MV-4-11 (cell line): ENCODE results near the gene TMEM242.
A peak's percentile ranks its signal among the peaks of the same experiment; 100 is the strongest.

Experiments used
- DNase-seq: peaks from one replicate; lab custom pipeline; 2025; lab: John Stamatoyannopoulos, UW

TMEM242 gene

DNA sequence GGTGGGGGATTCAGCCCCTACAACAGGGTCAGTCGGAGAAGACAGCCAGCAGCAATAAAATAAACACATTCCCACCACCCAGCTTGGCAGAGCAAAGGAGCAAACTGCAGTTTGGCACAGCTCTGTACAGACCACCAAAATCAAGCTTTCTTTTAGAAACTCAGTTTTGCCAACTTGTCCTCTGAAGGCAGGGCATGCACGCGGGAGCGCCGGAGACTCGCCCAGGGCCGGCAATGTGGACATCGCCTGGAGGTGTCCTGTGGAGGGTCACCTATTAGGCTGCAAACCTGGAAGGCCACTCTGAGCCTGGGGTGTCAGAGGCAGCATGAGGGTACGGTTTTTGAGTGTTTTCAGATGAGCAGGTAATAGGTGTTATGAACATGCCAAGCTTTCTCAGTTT, 34.7 kb downstream of the TMEM242 start:
- no peak for DNase-seq

DNA sequence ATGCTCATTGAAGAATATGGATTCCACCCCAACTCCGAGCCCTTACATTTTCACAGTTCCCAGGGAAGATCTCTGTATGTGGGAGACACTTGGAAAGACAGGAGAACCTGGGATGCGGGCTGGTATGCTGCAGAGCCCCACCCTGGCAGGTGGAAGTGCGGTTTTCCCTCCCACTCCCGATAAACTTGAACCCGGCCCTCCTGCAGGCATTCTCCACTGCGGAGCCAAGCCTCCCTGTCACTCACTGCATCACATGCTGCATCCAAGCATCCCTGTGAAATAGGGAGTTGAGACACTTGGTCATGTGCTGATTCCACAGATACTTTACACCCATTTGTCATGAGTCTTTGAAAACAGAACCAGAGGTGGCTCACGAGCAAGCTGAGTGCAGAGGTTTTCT, 35.4 kb downstream of the TMEM242 start:
- DNase-seq = no peak

DNA sequence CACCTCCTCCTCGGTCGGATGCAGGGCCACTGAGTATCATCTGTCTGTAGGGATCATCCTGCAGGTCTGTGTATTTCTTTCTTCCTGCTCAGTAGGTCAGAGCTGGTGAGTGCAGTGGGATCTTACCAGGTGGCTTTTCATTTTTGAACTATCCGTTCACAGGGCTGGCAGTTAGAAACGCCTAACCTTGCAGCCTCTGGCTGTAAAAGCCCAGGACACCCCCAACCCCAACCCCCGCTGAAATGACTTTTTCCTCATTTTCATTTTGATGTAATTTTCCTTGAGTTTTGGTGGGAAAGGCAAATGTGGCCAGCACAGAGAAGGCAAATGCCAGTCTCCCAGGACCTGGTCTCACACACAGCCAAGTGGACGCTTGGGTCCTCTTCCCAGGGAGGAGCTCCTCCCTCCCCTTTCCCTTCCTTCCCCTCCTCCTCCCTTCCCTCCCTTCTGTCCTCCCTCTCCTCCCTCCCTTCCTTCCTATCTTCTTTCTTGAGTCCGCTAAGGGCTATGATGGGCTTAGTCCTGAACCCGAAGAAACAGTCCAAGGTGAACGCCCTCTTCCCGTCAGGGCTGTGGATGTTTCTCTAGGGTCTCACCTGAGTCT, 36.0 kb downstream of the TMEM242 start:
- DNase-seq = no peak

DNA sequence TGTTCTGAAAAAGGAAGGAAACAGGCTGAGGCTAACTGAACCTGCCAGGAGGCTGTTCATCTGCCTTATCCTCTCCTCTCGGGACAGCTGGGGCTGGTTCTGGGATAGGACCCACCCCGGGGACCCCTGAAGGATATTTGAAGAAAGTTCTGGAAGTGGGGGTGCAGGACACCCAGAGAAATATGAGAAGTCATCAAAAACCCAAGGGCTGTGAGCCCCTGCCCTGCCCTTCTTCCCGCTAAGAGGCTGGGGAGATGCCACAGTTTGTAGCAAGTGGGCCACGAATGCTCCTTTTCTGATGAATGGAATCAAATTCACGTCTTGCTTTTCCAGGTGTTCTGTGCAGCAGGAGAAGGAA, 37.9 kb downstream of the TMEM242 start:
- no peak for DNase-seq

DNA sequence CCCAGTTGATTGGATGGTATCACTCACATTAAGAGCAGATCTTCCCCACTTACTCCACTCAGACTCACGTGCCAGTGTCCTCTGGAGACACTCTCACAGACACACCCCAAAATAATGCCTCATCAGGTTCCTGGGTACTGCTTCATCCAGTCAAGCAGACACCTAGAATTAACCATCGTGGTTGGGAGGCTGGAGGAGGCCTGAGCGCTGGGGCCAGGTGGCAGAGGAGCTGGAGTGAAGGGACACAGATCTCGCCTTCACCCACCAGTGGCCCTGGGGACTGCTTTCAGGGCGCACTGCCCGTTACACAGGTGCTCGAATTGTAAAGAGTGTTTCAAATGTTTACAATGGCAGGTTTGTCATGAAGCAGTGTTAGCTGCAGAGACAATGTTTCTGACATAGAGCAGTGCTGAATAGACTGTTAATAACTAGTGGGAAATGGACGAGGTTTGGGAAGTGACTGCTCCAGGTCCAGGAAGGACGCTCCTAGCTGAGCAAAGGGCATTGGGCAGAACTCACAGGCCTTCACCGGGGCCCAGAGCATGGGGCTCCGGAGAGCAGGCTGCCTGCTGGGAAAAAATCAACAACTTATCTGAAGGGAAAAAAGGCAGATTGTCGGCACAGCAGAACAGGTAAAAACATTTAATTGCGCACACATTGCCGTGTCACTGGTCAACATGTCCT, 38.4 kb downstream of the TMEM242 start:
- DNase-seq = no peak

DNA sequence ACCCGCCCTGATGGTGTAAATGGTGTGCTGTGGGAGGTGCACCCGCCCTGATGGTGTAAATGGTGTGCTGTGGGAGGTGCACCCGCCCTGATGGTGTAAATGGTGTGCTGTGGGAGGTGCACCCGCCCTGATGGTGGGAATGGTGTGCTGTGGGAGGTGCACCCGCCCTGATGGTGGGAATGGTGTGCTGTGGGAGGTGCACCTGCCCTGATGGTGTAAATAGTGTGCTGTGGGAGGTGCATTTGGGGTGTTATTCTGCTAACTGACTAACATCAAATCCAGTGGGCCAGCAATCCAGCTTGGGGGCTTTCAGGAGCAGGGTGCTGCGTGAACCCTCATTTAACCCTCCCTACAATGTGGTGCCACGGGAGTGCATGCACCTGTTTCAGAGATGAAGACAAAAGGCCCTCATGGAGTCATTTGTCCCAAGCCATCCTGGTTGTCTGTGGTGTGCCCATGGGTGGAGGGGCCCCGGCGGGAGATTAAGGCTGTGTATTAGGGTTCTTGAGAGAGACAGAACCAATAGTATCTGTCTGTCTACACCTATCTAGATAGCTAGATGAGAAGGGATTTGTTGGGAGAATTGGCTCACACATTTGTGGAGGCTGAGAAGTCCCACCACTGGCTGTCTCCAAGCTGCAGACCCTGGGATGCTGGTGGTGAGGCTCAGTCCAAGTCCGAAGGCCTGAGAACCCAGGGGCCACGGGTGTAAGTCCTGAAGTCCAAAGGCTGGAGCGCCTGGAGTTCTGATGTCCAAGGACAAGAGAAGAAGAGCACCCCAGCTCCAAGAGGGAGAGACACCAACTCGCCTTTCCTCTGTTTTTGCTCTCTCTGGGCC, 39.2 kb downstream of the TMEM242 start:
- DNase-seq = no peak

DNA sequence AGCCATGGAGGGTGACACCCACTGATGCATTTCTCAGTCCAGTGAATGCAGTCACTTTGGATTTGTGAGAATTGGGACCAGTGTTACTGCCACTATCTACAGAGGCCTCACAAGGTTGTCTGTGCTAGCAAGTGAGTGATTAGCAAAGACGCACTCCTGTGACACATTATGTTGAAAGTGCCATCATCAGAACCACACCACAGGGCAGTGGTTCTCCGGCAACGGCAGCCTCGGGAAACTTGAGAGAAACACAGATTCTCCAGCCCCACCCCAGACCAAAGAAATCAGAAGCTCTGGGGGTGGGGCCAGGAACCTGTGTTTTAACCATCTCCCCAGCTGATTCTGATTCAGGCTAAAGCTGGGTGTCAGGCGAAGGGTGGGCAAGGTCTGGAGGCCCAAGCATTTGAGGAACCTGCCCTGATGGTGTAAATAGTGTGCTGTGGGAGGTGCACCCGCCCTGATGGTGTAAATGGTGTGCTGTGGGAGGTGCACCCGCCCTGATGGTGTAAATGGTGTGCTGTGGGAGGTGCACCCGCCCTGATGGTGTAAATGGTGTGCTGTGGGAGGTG, 39.9 kb downstream of the TMEM242 start:
- no peak for DNase-seq

DNA sequence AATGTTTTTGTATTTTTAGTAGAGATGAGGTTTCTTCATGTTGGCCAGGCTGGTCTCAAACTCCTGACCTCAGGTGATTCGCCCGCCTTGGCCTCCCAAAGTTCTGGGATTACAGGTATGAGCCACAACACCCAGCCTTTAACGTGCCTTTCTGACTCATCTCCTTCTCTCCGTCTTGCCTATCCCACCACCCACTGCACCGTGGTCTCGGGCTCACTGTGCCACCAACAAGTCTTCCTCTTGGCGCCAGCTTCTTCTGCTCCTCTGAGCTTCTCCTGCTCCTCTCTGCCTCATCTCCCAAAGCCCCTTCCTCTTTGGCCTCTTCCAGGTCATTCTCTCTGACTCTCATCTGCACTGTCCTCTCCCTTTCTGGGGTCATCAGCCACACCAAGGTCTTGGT, 41.0 kb downstream of the TMEM242 start:
- no peak for DNase-seq

DNA sequence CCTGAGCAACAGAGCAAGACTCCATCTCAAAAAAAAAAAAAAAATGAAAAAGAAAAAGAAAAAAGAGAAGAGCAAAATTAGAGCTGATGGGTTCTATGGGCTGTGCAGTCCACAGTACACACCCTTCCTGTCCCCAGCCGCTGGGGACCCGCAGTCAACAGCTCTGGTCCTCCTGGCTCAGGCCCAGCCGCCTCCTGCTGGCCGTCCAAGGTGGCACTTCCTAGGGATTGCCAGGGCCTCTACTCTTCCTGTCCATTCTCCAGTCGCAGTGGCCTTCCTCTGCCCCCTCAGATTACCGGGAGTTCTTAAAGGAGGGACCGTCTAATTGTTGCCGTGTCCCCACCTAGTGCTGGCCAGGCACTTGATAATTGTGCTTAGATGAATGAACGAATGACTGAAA, 41.7 kb downstream of the TMEM242 start:
- no peak for DNase-seq

DNA sequence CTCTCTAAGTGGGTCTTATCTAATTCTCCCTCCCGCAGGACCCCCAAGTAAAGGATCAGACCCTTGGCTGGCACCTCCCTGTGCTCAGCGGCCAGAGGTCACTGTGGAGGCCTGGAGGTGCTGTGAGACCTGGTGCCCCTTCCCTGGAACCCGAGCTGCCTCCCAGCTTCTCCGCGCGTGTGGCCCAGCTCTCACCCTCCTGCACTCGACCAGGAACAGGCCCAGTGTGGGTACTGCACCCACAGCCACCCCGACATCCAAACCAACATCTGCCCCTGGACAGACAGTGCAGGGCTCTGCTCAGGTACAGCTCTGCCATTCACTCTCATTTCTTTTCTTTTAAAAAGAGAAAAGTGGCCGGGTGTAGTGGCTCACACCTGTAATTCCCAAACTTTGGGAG, 42.4 kb downstream of the TMEM242 start:
- no peak for DNase-seq

DNA sequence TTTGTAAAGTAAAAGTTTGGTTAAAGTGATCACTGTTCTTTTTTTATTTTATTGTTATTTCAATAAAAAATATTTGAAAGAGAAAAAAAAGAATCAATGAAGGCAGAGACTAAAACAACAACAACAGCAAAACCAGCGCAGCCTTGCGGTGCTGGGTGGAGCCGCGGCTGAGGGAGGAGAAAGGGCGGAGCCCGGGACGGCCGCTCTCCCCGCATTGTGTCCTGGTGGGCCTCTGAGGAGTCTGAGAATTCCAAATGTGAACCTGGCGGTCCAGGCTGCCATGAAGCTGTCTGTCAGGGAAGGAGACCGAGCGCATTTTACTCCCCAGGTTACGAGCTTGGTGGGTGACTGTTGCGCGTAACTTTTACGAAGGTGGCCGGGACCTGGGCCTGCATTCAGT, 43.2 kb downstream of the TMEM242 start:
- DNase-seq = no peak

DNA sequence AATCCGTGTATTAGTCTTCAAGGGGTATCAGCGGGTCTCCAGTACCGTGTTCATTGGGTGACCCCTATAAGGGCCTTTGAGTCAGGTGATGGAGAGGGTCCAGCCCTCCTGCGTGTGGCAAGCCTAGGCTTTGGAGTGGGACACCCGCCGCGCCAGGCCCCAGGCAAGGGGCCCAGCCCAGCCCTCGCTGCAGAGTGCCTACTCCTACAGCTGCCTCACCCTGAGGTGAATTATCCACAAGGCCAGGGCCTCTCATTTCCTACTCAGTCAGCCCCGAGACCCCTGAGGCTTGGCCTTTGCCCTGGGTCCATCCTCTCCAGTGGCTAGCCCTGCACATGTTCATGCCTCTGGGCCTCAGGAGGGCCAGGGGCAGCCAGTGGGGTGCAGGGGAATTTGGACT, 45.1 kb downstream of the TMEM242 start:
- no peak for DNase-seq

DNA sequence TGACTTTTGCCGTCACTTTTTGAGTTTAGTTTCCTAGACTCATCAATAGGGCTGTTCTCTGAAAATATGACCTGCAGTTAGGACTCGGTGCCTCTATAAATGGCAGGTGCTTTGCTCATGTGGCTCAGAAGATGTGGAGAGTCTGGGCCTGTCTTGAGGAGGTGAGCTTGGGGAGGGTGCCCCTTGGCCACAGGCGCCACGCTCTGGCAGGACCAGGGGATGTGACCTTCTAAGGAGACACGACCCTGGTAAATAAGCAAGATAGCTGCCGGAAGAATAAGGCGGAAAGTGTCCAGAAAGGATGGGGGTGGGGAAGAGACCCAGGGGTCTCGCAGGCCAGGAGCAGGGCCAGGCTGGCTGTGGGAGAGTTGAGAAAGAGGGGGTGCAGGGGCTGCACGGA, 46.6 kb downstream of the TMEM242 start:
- DNase-seq = no peak

DNA sequence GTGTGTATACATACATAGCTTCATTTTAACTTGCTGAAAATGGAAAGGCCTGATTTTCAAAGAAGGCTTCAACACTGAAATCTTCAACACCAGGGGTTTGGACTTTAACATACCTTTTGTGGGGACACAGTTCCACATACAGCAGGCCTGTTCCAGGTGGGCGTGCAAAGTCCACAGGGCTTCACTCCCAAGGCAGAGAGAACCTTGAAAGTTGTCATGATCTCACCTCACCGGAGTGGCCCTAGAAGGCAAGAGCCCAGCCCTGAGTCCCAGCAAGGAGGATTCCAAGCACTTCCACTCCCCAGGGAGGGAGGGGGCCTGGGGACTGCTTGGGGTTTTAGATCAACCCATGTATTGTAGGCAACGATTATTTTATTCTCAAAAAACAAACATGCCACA, 47.2 kb downstream of the TMEM242 start:
- no peak for DNase-seq

DNA sequence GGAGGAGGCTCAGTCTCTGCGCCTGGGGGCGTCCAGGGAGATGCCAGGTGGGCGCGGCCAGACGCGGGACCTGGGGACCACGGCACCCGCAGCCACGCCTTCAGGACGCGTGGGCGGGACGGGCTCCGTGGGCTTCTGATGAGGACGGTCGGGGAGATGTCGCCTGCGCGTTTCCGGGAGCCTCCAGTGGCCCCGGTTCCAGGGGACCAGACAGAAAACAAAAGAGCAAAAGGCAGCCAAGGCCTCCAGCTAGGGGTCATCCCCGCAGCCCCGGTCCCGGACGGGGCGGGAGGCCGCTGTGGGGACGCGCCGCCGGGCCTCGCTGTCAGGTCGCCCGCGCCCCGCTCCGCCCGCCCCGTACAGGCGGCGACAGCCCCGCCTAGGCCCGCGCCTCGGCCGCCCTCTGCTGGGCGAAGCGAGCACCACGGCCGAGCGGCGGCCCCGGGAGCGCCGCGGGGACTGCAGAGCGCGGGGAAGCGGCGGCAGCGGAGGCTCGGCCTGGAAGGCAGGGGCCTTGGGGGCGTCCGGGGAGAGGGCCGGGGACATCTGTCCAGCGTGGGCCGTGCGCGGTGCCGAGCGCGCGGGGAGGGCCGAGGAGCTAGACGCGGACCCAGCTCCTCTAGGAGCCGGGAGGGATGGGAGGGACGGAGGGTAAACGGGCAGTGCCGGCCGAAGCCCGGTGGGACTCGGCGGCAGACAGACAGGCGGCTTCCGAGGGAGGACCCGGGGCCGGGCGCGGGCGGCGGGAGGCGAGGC, 48.7 kb downstream of the TMEM242 start:
- peak; percentile 55 for DNase-seq

DNA sequence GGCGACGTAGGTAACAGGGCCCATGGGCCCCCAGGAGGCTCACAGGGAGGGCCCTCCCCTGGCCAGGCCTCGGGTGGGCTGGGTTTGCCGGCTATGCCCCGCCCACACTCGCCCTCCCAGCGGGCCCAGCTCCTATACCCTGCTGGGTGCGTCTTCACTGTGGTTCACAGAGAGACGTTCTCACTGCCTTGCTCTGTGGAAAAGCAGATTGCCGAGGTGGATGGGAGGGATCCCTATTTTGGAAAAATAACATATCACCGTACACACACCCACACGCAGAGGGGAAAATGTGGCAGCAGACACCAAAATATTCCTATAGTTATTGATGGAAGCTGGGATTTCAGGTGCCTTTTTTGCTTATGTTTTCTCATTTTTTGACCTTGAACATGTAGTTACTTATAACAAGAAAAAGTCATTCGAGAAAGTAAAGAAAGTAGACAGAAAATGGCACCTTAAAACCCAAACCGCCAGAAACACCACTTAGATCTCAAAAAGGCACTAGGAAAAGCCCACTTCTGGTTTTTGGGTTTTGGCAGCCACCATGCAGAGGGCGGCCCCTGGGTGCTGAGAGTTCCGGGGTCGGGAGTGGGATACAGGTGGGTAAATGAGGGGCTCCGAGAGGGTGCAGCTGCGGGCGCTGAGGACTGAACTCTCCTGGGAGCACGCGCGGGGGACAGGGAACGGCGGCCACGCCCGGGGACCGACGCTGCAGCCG, 49.4 kb downstream of the TMEM242 start:
- peak; percentile 33 for DNase-seq

DNA sequence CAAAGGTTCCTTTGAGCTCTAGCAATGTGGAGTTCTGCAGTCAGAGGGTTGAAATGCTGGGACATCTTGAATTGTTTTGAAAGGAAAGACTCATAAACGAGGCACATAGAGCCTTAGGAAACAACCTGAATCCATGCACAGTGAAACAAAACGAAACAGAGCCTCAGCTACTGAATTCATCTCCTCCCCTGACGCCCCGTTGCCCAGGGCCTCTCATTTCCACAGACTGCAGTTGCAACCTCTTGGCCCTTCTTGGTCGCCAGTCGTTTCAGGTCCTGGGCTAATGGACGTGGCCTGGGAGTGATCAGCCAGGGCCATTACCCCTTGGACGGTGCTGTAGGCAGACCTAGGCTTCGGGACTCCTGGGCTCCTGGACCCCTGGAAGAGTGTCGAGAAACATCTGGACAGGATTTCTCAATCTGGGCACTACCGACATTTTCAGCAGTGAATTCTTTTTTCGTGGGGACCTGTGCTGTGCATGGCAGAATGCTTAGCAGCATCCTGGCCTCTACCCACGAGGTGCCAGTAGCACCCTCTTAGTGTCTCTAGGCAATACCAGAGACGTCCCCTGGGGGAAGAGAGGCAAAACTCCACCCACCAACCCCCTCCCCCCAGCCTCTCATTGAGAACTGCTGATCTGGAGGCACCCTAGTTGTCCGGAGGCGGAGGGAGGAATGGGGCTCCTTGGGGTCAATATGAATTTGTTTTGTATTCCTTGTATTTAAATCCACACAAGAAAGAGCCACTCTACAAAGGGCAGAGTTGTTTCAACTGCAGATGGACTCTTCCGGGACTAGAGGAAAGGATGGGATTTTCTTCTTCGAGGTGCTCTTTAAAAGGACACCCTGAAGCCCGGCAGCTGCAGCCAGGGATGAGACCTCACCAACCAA, 50.2 kb downstream of the TMEM242 start:
- DNase-seq = peak; percentile 23

DNA sequence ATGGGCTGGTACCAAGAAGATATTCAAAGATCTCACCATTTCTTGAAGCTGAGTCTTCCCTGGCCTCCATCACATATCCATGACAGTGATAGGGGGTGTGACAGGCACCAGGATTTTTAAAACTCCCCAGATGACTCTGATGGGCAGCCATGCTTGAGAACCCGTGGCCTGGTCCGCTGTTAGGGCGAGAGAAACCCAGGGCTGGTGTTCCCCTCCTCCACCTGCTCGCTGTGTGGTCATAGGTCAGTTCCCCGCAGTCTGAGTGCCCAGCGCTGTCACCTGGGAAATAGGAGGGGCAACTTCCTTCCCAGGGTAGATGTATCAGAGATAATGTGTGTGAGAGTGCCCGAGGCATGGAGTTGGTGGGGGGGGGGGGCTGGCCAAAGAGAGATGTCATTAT, 50.9 kb downstream of the TMEM242 start:
- DNase-seq = no peak

DNA sequence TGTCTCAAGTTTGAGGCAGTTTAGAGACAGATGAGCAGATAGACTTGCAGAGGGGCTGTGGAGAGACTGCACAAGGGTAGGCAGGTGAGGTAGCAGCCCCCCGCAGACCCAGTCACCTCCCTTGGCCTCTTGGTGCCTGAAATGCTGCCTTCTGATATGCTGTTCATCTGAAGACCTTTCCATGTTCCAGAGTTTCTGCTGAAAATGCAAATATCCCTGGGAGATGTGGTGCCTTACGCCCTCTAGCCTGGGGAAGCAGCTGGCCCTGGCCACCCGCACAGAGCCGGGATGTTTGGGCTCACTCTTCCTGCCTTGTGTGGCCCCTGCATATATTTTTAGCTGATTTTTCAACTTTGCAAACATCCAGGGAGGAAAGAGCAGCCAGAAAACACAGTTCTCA, 51.4 kb downstream of the TMEM242 start:
- no peak for DNase-seq

DNA sequence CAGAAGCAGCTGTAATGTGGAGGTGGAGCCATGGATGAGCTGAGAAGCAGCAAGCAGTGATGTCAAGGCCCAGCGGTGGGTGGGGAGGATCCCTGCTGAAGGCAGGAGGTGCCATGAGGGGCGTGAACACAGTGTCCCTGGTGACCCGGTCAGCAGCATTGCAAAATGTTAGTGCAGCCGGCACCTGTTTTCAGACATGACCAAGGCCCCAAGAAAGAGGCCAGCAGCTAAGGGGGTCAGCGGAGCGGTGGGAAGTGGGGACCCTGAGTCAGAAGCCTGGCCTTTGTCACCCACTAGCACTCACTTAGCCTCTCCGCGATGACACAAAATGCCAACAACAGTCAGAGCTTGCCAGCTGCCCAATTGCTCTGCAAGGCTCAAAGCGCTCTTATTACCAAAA, 51.9 kb downstream of the TMEM242 start:
- DNase-seq = no peak

DNA sequence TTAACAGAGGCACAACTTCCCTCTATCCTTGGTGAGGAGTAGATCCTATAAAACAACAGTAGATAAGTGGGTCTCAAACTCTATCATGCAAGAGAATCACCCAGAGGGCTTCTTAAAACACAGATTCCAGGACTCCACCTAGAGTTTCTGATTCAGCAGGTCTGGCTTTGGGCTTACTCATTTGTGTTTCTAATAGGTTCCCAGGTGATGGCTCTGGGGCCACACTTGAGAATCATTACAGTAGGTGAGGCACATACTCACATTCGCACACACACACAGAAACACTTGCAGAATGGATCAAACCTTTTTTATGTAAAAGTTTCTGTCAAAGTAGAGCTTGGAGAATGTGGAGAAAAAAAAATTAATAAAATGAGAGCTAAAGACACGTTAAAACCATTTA, 52.4 kb downstream of the TMEM242 start:
- no peak for DNase-seq
